GM12873 (cell line): ENCODE measurements around the gene RARB.

ENCODE experiments used
- TF ChIP-seq, protein P1 (sequence below): IDR thresholded peaks from 2 replicates; pipeline ENCODE4 v1.5.1; 2012; ENCODE audit warnings: low read depth, mild to moderate bottlenecking, moderate library complexity, low read length, control low read depth; ENCODE audit not compliant: insufficient read depth; ENCODE audit errors: missing control alignments

RARB gene

DNA sequence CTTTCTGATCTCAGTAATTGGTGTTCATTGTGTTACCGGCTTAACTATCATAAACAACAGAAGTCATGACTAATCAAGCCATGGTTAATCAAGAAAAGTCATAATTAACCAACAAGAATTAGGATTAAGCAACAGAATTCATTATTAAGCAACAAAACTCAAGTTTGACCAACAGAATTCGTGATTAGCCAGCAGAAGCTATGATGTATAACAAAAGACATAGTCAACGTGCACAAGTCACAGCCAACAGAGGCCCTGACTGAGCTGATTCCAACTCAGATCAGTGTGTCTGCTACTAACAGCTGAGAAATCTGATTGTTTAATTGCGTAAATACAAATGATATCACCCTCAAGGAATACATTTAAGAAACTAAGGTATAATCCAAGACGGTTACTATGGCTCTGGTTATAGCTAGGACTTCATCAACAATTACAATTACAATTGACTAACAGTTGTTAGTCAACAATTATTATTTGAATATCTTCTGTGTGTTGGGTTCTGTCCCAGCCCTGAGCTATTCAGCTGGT is 67.7 kb downstream of the RARB start:
- TF ChIP-seq, protein P1, sequence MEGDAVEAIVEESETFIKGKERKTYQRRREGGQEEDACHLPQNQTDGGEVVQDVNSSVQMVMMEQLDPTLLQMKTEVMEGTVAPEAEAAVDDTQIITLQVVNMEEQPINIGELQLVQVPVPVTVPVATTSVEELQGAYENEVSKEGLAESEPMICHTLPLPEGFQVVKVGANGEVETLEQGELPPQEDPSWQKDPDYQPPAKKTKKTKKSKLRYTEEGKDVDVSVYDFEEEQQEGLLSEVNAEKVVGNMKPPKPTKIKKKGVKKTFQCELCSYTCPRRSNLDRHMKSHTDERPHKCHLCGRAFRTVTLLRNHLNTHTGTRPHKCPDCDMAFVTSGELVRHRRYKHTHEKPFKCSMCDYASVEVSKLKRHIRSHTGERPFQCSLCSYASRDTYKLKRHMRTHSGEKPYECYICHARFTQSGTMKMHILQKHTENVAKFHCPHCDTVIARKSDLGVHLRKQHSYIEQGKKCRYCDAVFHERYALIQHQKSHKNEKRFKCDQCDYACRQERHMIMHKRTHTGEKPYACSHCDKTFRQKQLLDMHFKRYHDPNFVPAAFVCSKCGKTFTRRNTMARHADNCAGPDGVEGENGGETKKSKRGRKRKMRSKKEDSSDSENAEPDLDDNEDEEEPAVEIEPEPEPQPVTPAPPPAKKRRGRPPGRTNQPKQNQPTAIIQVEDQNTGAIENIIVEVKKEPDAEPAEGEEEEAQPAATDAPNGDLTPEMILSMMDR: no peak

DNA sequence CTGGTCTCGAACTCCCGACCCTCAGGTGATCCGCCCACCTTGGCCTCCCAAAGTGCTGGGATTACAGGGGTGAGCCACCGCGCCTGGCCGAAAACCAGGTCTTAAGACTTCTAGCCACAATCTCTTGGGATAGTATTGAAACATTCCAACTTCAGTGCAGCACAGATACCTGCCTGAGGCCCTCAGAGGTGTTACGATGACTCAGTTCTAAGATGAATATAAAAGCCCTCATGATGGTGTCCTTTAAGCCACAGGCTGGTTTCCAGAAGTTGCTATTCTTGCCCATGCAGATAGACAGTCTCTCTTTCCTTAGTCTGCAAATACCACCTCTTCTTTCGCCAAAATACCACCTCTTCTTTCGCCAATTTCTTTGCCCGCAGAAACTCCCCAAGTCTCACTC is 69.0 kb downstream of the RARB start:
- TF ChIP-seq, protein P1: no peak

DNA sequence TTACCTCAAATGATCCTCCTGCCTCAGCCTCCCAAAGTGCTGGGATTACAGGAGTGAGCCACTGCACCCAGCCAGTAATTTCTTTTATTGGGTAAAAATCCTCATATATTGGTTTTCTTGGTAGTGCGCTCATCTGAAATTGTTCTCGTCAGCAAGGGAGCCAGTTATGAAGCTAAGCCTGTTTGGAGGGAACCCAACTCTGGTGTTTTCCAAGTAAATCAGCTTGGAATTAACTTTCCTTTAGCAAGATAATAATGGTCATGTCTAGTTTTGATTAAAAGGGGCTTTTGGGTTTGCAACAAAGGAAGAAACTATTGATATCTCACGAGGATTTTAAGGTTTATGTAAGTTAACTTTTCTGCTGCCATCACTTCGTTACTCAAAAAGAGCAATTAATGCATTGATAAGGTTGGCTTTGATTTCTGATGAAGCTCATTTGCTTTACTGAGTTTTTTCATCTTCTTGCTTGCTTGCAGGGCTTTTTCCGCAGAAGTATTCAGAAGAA is 72.7 kb downstream of the RARB start:
- TF ChIP-seq, protein P1: no peak

DNA sequence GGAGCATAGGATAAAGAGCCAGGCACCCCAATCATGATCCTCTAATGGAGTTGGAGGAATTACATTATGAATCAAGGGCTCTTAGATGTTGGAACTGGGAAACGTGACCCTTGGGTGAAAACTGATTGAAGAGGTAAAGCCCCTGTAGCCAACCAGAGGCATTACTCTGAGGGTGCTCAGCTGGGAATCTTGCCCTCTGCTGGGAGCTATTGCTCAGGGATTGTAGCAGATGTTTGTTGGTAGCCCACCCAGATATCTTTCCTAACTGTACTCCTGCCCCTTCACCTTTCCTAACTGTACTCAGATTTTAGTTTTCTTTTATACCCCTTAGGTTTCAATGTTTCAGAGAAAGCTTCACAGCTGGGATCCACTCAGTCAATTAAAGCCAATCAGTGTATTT is 74.2 kb downstream of the RARB start:
- TF ChIP-seq, protein P1: no peak

DNA sequence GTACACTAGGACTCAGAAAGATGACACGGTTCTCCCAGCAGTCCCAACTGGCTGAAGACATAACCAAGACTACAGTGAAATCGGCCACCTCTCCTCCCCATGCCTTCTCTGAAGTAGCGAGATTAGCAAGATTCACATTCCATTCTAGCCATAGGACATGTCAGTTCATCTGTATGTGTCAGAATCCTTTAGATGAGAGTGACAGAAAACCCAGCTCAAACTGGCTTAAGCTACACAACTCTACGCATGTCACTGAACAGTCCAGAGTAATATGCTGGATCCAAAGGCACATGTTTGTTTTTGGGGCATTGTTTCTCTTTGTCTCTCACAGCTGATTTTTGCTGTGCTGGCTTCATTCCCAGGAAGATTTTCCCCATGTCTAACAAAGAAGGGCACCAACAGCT is 75.8 kb downstream of the RARB start:
- TF ChIP-seq, protein P1: no peak

DNA sequence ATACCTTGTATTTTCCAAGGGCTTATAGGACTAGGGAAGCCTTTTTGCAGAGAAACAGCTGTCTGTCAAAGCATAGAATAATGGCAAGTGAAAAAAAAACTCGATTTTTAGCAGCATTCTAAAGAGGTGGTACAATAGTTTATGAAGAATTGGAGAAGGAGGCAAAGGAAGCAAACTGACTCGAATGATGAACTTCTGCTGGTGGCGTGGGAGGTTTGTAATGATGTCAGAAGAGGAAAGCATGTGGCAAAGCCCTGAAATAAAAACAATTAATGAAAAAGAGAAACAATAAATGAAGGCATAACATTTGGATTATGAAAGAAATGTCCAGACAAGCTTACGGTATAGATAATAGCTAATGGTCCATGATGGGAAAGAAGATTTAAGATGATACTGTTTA is 77.5 kb downstream of the RARB start:
- TF ChIP-seq, protein P1: no peak

DNA sequence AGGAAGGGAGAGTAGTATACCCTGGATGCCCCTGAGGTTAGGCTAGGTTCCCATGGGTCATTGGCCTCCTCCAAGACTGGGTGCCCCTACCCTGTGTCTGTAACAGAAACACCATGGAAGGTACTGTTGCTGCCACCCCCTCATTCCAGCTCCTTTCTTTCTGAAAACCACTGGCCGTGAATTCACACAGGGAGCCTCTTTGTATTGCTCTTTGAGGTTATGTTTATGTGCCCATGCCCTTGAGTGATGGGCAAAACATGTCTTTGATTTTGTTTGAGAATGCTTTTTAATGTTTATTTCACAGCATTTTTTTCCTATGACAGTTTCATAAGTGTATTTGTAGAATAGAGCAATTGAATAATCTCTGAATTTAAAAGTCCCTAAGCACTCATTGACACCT is 79.7 kb downstream of the RARB start:
- TF ChIP-seq, protein P1: no peak
